Measurements from ENCODE around the gene ZFX.
"Not testable (repeated sequence)": the region's sequence is repeated elsewhere in the genome, so short reads cannot be mapped to it uniquely, and the experiment has no call there.

ZFX gene

DNA sequence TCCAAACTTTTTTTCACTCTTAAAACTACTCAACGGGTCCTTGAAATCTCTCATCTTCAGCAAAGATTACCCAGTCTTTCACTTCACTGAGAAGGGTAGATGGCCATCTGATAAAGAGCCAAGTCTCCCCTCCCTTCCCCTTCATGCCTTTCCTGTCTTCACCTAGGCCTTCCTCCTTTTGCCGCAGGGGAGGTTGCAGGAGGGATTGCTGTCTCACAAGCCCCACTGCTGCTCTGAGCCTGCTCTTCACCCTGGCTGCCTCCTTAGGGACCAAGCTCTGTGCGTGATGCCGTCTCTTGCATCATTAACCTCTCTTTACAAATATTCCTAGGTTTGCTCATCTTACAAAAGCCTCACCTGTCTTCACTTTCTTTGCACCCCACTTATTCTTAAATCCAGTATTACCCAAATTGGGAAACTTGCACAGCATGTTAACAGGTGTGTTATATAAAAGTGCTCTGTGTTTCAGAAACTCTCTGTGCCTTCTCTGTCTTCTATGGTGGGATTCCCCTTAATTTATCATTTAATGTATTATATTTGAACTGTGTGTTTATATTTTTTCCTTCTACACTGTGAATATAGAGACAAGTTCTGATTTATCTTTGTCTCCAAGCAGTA, 3.8 kb downstream of the ZFX start:
- DNase-seq, result peak in 1 of 2 experiments; percentile 20

- no peak for DNase-seq
Measured at GRCh38 chrX:24153796-24154189, 4.3 kb downstream of the ZFX start.

GRCh38 chrX:24154490-24155034, 5.0 kb downstream of the ZFX start:
- DNase-seq, result no peak

DNA sequence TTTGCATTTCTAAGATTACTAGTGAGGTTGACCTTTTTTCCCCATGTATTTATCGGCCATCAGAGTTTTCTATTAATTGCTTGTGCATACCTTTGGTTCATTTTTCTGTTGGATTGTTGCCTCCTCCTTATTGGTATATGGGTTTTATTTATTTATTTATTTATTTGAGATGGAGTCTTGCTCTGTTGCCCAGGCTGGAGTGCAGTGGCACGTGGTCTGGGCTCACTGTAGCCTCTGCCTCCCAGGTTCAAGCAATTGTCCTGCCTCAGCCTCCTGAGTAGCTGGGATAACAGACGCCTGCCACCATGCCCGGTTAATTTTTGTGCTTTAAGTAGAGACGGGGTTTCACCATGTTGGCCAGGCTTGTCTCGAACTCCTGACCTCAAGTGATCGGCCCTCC, 6.2 kb downstream of the ZFX start:
- not testable (repeated sequence) for DNase-seq

DNA sequence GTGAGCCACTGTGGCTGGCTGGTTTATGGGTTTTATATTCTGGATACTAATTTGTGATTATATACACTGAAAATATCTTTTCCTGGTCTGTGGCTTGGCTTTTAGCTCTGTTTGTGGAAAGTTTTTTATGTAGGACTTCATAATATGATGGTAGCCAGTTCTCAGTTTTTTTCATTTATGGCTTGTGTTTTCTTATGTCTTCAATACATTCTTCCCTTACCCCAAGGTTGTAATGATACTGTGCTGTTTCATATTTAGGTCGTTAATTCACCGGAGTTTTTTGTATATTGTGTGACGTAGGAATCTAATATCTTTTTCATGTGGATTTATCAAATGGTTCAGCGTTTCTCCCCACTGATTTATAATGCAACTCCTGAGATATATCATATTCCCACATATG, 6.6 kb downstream of the ZFX start:
- no peak for DNase-seq

DNA sequence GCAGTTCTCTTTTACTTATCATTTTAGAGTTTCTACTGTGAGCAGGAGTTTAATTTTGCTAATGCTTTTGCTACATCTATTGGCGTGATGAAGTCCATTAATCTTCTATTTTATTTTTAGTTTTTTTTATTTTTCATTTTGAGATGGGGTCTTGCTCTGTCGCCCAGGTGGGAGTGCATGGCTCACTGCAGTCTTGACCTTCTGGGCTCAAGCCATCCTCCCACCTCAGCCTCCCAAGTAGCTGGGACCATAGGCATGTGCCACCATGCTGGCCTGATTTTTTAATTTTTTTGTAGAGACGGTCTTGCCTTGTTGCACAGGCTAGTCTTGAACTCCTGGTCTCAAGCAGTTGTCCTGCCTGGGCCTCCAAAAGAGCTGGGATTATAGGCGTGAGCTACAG, 9.4 kb downstream of the ZFX start:
- no peak for DNase-seq

DNA sequence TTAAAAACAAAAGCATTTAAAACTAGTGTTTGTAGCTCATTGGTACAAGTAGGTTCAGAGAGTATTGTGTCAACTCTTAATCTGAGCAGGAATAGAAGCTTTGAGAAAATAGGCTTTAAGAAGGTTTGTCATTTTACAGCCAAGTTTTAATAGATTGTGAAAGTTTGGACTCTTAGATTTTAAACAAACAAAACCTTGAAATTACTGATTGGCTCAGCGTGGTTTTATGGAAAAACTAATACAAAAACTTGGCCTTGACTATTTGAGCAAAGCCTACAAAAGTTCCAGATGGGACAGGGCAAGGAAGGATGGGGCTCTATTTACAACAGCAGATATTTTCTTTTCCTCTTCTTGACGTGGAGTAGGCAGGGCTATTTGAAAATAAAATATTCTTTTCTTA, 16.5 kb downstream of the ZFX start:
- DNase-seq, result no peak

GRCh38 chrX:24167719-24168472, 18.4 kb downstream of the ZFX start:
- DNase-seq, result no peak

GRCh38 chrX:24168807-24169206, 19.3 kb downstream of the ZFX start:
- no peak for DNase-seq

DNA sequence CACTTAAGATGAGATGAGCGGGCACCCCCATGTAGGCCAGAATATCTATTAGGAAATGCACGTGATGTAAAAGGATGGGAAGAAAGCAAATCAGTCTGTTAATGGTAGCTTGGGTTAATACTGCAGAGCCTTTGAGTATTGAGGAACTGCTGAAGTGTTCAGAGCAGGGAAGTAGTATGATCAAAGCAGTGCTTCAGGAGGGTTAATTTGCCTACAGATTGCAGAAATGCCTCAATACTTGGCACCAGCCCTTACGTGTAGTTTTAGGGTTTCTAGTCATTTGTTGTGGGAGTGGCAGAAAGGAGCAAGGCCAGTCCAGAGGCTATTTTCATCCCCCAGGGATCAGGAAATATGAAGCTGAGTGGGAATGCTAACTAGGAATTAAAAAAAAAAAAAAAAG, 19.7 kb downstream of the ZFX start:
- DNase-seq, result no peak

DNA sequence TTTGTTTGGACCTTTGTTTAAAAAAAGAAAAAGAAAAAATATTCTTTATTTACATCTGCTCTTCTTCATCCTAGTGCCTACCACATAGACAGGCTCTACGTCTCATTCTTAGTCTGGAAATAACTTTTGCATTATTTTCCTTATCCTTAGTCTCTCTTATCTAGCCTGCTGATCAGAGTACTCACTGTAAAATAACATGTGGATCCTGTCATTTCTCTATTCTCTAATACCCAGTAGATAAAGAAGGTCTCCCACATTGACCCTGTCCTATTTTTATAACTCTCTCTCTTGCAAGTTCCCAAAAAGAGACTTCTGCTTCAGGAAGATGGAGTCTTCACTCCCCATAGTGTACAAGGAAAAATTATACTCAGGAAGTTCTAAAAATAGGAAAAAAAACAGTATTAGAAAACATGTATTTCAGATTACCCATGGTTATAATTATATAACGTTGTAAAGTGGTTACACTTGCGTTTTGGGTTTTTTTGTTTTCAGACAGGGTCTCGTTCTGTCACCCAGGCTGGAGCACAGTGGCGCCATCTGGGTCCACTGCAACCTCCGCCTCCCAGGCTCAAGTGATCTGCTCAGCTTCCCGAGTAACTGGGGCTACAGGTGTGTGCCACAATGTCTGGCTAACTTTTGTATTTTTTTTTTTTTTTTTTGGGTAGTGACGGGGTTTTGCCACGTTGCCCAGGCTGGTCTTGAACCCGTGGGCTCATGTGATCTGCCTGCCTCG, 23.8 kb downstream of the ZFX start:
- no peak for DNase-seq

DNA sequence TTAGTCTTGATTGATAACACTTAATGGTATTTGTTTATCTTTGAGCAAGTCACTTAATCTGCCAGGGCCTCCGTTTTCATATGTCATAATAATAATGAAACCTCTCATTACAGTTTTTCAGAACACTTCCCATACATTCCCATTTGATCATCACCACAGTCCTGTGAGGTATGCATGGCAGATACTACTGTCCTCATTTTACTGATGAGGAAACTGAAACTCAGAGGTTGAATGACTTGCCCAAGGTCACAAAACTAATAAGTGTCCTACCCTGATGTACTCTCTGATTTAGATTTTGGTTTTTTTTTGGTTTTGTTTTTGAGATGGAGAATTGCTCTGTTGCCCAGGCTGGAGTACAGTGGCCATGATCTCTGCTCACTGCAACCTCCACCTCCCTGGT, 25.7 kb downstream of the ZFX start:
- DNase-seq, result no peak

GRCh38 chrX:24178441-24178840, 28.9 kb downstream of the ZFX start:
- DNase-seq, result no peak

- no peak for DNase-seq
Measured at GRCh38 chrX:24184018-24184417, 34.5 kb downstream of the ZFX start.

- no peak for DNase-seq
Measured at GRCh38 chrX:24186483-24186882, 37.0 kb downstream of the ZFX start.

DNA sequence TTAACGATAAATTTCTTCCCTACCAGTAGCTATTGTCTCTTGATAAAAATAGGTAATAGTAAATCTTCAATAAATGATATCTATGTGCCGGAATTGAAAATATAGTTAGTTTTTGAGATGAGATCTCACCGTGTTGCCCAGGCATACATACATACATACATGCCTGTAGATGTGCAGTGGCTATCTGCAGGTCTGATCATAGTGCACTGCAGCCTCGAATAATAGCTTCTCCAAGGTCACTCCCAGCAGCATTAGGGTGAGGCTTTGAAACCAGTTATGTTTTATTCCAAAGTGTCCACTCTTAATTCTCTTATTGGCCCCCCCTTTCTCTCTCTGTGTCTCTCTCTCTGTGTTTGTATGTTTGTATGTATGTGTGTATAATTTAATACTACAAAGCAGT, 37.5 kb downstream of the ZFX start:
- no peak for DNase-seq

- DNase-seq, result no peak
Measured at GRCh38 chrX:24189490-24189889, 40.0 kb downstream of the ZFX start.

- DNase-seq, result no peak
Measured at GRCh38 chrX:24190500-24191156, 41.1 kb downstream of the ZFX start.

- DNase-seq, result no peak
Measured at GRCh38 chrX:24196509-24196908, 47.0 kb downstream of the ZFX start.

- DNase-seq, result no peak
Measured at GRCh38 chrX:24198101-24198500, 48.6 kb downstream of the ZFX start.

DNA sequence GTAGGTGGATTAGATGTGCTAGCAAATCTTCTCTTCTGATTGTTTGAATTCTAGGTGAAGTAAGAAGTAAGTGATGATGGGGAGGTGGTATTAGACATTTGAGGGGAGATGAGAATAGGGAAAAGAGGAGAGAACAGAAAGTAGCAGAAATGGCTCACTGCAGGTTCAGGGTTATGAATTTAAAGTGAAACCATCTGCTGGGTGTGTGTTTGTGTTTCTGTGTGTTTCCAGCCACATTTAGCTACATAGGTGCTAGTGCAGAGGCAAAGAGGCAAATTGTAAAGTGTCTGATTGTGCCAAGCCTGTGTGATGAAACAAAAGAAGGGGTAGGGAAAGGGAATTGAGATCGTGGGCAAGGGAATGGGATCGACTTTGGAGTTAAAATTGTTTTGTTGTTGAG, 50.6 kb downstream of the ZFX start:
- no peak for DNase-seq

DNA sequence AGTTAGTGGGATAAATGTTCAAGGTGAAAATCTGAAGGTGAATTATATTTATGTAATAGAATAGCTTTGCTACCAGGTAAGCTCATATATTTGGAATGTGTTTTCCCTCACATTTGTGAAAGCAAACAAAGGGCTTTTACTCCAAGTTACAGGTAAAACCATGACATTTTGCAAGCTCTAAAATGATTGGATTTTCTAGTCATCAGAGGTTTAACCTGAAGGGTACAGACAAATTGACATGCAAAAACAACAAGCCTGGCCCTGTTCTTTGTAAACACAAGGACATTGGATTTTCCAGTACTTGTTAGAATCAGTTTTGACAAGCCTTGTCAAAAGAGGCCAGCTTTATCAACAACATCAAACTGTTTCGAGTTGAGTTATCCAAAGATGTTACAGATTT, 51.7 kb downstream of the ZFX start:
- DNase-seq, result no peak

- DNase-seq, result no peak
Measured at GRCh38 chrX:24202465-24203031, 53.0 kb downstream of the ZFX start.

Measured in NCI-H524 (cell line).